HepG2 (cell line): ENCODE results near the gene TLL2. TPM values are rescaled to one million over a fixed set of nuclear protein-coding genes. Genes with fewer than 3 reads are reported as not detected.

ENCODE experiments used
- NFKBIZ ChIP-seq: IDR thresholded peaks from 2 replicates; pipeline ENCODE4 v1.6.1; 2018; ENCODE audit warnings: missing genetic modification reagents, missing compliant biosample characterization
- PPARG ChIP-seq: conservative IDR thresholded peaks from 2 replicates; pipeline ENCODE4 v1.6.1; 2016; ENCODE audit warnings: missing biosample characterization, missing genetic modification reagents
- RFXANK ChIP-seq: IDR thresholded peaks from 2 replicates; pipeline ENCODE4 v1.6.1; 2016
- SALL1 ChIP-seq: sonication (generic); formaldehyde crosslinking; IDR thresholded peaks from 2 replicates; pipeline ENCODE4 v1.8.0; 2022; ENCODE audit warnings: mild to moderate bottlenecking, missing genetic modification reagents
- SIN3A ChIP-seq: IDR thresholded peaks from 2 replicates; pipeline ENCODE4 v1.6.1; 2011; ENCODE audit warnings: low read depth, mild to moderate bottlenecking, control low read depth, low read length, borderline replicate concordance
- ZNF431 ChIP-seq: sonication (generic); formaldehyde crosslinking; IDR thresholded peaks from 2 replicates; pipeline ENCODE4 v1.9.0; 2022; ENCODE audit warnings: missing genetic modification reagents, low read depth, mild to moderate bottlenecking, borderline replicate concordance
- ZNF441 ChIP-seq: sonication (generic); formaldehyde crosslinking; IDR thresholded peaks from 2 replicates; pipeline ENCODE4 v1.7.0; 2021; ENCODE audit warnings: missing genetic modification reagents, borderline replicate concordance
- ZNF460 ChIP-seq: sonication (generic); formaldehyde crosslinking; IDR thresholded peaks from 2 replicates; pipeline ENCODE4 v1.5.1; 2020; ENCODE audit warnings: missing genetic modification reagents, mild to moderate bottlenecking, borderline replicate concordance
- polyA plus RNA-seq, 8 experiments: library from polyadenylated mRNA; depleted of rRNA in 3 of 8; stranded (reverse) in 7 of 8; unstranded in 1 of 8; fragments of >200 nt; fragmentation: Illumina TruSeq in 4 of 8; extraction: Trizol in 4 of 8; gene quantifications; 2 replicates each; pipeline versions ENCODE4 v1.2.1 to v1.2.3, GENCODE V29; 2011 to 2016; ENCODE audit warnings: low read depth in 4 of 8, missing spikeins in 1 of 8, mixed read lengths in 1 of 8; ENCODE audit not compliant: insufficient read depth in 1 of 8
- total RNA-seq, 5 experiments: library from RNA; depleted of rRNA; stranded (reverse); fragments of >200 nt; fragmentation: Illumina TruSeq; extraction: Trizol; gene quantifications; 2 replicates each; pipeline ENCODE4 v1.2.3, GENCODE V29; 2016; ENCODE audit warnings: low read depth in 1 of 5
- TF ChIP-seq, protein P1 (sequence below): sonication (generic); formaldehyde crosslinking; IDR thresholded peaks from 2 replicates; pipeline ENCODE4 v1.4.0; 2020; ENCODE audit warnings: low read depth, missing genetic modification reagents
- TF ChIP-seq, protein P2 (sequence below): sonication (generic); formaldehyde crosslinking; IDR thresholded peaks from 2 replicates; pipeline ENCODE4 v1.5.0; 2020; ENCODE audit warnings: mild to moderate bottlenecking, missing genetic modification reagents
- TF ChIP-seq, protein P3 (sequence below): fragments of 450-650 bp; IDR thresholded peaks from 2 replicates; pipeline ENCODE4 v1.6.1; 2017
- TF ChIP-seq, protein P4 (sequence below): sonication (generic); formaldehyde crosslinking; IDR thresholded peaks from 2 replicates; pipeline ENCODE4 v1.8.1; 2023; ENCODE audit warnings: missing genetic modification reagents, inconsistent platforms, borderline replicate concordance
- TF ChIP-seq, protein P5 (sequence below): sonication (generic); formaldehyde crosslinking; IDR thresholded peaks from 2 replicates; pipeline ENCODE4 v1.8.1; 2023; ENCODE audit warnings: mild to moderate bottlenecking, missing genetic modification reagents, borderline replicate concordance
- TF ChIP-seq, protein P6 (sequence below): conservative IDR thresholded peaks from 2 replicates; pipeline ENCODE4 v1.6.1; 2018; ENCODE audit warnings: missing genetic modification reagents
- TF ChIP-seq, protein P7 (sequence below): sonication (generic); formaldehyde crosslinking; IDR thresholded peaks from 2 replicates; pipeline ENCODE4 v1.5.0; 2020; ENCODE audit warnings: missing genetic modification reagents

Gene TLL2
- total and polyA plus RNA-seq, 2 of the 13 experiments (the other 11 are each of a cell fraction or from before 2014, with no cell fraction given), result 0.09 TPM; not detected in 1

DNA sequence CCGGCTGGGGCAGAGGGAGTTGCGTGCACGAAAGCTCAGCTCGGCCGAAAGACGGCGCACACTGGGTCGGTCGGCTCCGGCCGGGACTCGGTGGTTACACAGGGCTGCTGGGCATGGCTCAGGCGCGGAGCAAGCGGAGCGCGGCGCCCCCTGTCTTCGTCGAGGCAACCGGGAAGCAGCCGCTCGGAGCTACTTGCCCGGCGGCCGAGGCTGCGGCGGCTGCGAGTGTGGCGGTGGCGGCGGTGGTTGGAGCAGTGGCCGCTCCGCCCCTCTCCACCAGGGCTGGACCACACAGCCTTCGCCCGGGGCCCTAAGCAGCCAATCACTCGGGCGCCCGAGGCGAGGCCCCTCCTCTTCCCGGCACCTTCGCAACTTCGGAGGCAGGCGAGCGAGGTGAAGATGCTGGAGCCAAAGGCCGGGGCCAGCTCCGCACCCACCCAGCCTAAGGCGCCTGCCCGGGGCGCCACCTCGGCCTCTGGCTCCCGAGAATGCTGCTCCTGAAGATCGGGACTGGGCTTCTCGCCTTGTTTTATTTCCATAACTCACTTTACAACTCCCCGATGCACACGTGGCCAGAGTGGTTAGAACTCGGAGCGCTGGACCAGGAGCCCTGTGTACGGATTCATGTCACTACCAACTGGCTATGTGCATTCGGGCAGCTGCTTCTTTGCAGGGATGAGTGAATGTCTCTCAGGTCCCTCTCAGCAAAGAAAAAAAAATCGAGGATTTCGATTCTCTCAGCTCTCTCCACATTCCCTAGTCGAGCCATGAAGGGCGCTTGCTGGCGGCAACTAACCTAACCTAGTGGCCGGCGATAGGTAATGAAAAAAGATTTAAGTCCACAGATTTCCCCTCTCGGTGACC, at the start of gene TLL2 (continued):
- TF ChIP-seq, protein P1, sequence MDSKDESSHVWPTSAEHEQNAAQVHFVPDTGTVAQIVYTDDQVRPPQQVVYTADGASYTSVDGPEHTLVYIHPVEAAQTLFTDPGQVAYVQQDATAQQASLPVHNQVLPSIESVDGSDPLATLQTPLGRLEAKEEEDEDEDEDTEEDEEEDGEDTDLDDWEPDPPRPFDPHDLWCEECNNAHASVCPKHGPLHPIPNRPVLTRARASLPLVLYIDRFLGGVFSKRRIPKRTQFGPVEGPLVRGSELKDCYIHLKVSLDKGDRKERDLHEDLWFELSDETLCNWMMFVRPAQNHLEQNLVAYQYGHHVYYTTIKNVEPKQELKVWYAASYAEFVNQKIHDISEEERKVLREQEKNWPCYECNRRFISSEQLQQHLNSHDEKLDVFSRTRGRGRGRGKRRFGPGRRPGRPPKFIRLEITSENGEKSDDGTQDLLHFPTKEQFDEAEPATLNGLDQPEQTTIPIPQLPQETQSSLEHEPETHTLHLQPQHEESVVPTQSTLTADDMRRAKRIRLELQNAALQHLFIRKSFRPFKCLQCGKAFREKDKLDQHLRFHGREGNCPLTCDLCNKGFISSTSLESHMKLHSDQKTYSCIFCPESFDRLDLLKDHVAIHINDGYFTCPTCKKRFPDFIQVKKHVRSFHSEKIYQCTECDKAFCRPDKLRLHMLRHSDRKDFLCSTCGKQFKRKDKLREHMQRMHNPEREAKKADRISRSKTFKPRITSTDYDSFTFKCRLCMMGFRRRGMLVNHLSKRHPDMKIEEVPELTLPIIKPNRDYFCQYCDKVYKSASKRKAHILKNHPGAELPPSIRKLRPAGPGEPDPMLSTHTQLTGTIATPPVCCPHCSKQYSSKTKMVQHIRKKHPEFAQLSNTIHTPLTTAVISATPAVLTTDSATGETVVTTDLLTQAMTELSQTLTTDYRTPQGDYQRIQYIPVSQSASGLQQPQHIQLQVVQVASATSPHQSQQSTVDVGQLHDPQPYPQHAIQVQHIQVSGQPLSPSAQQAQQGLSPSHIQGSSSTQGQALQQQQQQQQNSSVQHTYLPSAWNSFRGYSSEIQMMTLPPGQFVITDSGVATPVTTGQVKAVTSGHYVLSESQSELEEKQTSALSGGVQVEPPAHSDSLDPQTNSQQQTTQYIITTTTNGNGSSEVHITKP (CRISPR knock-in tag), result no peak
- no peak for TF ChIP-seq PPARG (CRISPR knock-in tag)
- TF ChIP-seq, protein P2, sequence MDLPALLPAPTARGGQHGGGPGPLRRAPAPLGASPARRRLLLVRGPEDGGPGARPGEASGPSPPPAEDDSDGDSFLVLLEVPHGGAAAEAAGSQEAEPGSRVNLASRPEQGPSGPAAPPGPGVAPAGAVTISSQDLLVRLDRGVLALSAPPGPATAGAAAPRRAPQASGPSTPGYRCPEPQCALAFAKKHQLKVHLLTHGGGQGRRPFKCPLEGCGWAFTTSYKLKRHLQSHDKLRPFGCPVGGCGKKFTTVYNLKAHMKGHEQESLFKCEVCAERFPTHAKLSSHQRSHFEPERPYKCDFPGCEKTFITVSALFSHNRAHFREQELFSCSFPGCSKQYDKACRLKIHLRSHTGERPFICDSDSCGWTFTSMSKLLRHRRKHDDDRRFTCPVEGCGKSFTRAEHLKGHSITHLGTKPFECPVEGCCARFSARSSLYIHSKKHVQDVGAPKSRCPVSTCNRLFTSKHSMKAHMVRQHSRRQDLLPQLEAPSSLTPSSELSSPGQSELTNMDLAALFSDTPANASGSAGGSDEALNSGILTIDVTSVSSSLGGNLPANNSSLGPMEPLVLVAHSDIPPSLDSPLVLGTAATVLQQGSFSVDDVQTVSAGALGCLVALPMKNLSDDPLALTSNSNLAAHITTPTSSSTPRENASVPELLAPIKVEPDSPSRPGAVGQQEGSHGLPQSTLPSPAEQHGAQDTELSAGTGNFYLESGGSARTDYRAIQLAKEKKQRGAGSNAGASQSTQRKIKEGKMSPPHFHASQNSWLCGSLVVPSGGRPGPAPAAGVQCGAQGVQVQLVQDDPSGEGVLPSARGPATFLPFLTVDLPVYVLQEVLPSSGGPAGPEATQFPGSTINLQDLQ (CRISPR knock-in tag), result 0 out of 2 replicates have a peak, but pooled peaks have one; percentile 28
- TF ChIP-seq, protein P3, sequence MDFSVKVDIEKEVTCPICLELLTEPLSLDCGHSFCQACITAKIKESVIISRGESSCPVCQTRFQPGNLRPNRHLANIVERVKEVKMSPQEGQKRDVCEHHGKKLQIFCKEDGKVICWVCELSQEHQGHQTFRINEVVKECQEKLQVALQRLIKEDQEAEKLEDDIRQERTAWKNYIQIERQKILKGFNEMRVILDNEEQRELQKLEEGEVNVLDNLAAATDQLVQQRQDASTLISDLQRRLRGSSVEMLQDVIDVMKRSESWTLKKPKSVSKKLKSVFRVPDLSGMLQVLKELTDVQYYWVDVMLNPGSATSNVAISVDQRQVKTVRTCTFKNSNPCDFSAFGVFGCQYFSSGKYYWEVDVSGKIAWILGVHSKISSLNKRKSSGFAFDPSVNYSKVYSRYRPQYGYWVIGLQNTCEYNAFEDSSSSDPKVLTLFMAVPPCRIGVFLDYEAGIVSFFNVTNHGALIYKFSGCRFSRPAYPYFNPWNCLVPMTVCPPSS, result no peak
- TF ChIP-seq ZNF441 (CRISPR knock-in tag), result no peak
- TF ChIP-seq, protein P4, sequence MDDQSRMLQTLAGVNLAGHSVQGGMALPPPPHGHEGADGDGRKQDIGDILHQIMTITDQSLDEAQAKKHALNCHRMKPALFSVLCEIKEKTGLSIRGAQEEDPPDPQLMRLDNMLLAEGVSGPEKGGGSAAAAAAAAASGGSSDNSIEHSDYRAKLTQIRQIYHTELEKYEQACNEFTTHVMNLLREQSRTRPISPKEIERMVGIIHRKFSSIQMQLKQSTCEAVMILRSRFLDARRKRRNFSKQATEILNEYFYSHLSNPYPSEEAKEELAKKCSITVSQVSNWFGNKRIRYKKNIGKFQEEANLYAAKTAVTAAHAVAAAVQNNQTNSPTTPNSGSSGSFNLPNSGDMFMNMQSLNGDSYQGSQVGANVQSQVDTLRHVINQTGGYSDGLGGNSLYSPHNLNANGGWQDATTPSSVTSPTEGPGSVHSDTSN (CRISPR knock-in tag), result 0 out of 2 replicates have a peak, but pooled peaks have one; percentile 60
- no peak for TF ChIP-seq ZNF460 (CRISPR knock-in tag)
- no peak for TF ChIP-seq RFXANK (CRISPR knock-in tag)
- TF ChIP-seq SALL1 (CRISPR knock-in tag), result peak; percentile 69
- TF ChIP-seq ZNF431 (CRISPR knock-in tag), result no peak
- TF ChIP-seq, protein P5, sequence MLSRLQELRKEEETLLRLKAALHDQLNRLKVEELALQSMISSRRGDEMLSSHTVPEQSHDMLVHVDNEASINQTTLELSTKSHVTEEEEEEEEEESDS (CRISPR knock-in tag), result no peak
- TF ChIP-seq, protein P6, sequence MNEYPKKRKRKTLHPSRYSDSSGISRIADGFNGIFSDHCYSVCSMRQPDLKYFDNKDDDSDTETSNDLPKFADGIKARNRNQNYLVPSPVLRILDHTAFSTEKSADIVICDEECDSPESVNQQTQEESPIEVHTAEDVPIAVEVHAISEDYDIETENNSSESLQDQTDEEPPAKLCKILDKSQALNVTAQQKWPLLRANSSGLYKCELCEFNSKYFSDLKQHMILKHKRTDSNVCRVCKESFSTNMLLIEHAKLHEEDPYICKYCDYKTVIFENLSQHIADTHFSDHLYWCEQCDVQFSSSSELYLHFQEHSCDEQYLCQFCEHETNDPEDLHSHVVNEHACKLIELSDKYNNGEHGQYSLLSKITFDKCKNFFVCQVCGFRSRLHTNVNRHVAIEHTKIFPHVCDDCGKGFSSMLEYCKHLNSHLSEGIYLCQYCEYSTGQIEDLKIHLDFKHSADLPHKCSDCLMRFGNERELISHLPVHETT, result 0 out of 2 replicates have a peak, but pooled peaks have one; percentile 25
- no peak for TF ChIP-seq NFKBIZ (CRISPR knock-in tag)
- no peak for TF ChIP-seq SIN3A
- TF ChIP-seq, protein P7, sequence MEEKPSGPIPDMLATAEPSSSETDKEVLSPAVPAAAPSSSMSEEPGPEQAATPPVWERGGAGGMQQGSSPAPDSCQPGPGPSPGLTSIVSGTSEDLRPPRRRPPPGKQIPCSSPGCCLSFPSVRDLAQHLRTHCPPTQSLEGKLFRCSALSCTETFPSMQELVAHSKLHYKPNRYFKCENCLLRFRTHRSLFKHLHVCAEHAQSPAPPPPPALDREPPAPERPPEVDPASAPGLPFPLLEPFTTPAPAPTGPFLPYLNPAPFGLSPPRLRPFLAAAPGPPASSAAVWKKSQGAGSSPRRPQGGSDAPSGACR (CRISPR knock-in tag), result peak; percentile 80; the same call in 1 of the 2 replicates
